Activated CD8-positive, alpha-beta memory T cell treated with anti-CD3 and anti-CD28 coated beads, Interleukin-2, amount 50 U/mL, for 24 hours (primary cell): ENCODE data around the gene ORAI2.
"Not testable (repeated sequence)": the region's sequence is repeated elsewhere in the genome, so short reads cannot be mapped to it uniquely, and the experiment has no call there.

Experiments used
- DNase-seq: peaks from one replicate; pipeline ENCODE4 v3.0.0-alpha.2; 2020; ENCODE audit errors: extremely low read depth

ORAI2 gene

GRCh38 chr7:102433219-102434038, at the start of gene ORAI2:
ORAI2 (plus strand) TSS chr7:102433575; CDS start chr7:102438957, 5,382 bp downstream.
- DNase-seq: peak; percentile 61

DNA sequence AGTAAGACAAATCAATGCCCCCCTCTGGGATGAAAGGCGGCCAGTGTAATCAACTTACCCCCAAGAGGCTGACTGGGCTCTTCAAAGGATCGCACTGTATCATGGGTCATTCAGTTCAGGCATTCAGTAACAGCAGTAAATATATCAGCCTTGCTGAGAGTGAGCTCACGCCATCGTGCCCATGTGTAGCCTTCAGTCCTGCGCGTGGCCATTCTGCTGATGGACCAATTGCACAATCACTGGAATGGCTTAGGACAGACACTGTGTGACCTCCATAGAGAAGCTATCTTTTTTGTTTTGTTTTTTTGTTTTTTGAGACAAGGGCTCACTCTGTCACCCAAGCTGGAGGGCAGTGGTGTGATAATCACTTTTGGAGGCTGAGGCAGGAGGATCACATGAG, 46.3 kb upstream of the ORAI2 start:
- no peak for DNase-seq

DNA sequence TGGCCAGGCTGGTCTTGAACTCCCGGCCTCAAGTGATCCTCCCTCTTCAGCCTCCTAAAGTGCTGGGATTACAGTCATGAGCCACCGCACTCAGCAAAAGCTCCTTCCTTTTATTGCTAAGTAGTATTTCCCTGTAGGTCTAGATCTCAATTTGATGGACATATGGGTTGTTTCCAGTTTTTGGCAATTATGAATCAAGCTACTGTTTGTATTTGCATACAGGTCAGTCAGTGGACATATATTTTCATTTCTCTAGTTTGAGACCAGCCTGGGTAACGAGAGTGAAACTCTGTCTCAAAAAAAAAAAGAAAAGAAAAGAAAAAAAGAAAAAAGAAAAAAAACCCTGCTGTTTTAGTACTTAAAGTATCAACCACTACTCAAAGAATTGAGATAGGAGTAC, 43.6 kb upstream of the ORAI2 start:
- DNase-seq: no peak

- no peak for DNase-seq
Observed at GRCh38 chr7:102390697-102391484, 42.5 kb upstream of the ORAI2 start.

DNA sequence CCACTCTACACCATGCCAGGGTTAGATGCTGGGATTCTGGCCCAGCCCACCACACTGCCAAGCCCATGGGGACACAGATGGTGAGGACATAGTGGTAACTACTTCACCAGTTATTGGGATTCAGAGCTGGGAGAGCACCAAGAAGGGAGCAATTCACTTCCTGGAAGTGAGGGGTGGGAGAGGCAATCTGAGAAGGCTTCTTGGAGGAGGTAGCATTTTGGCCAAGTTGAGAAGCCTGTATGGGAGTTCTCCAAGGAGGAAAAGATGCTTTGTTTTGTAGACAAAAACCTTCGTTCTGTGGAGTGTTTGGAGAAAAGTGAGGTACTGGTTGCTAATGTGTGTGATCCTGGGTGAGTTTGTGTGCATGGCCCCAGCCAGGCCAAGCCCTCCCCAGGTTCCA, 41.0 kb upstream of the ORAI2 start:
- DNase-seq: no peak

DNA sequence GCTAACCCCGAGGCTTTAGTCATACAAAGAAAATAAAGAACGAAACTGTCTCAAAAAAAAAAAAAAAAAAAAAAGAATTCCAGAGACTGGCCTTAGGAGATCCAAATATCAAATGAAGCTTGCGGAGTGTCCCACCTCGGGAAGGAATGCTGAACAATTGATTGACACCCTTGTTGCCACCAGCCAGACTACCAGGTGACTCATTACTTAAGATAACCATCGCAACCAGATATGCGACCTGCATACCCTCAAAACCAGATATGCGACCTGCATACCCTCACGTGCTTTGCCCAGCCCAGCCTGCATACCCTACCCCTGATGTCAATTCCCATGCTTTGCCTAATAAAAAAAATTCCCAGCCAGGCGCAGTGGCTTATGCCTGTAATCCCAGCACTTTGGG, 39.9 kb upstream of the ORAI2 start:
- DNase-seq: no peak

GRCh38 chr7:102395592-102395872, 37.8 kb upstream of the ORAI2 start:
- no peak for DNase-seq

- peak; percentile 68 for DNase-seq
Observed at GRCh38 chr7:102395873-102396709, 37.3 kb upstream of the ORAI2 start, which contains the start of gene PRKRIP1. PRKRIP1 (plus strand) TSS chr7:102396363; CDS start chr7:102396412, 49 bp downstream.

GRCh38 chr7:102396710-102397019, 36.7 kb upstream of the ORAI2 start:
- no peak for DNase-seq

GRCh38 chr7:102398543-102398942, 34.8 kb upstream of the ORAI2 start:
- no peak for DNase-seq

GRCh38 chr7:102400360-102400759, 33.0 kb upstream of the ORAI2 start:
- DNase-seq: no peak

DNA sequence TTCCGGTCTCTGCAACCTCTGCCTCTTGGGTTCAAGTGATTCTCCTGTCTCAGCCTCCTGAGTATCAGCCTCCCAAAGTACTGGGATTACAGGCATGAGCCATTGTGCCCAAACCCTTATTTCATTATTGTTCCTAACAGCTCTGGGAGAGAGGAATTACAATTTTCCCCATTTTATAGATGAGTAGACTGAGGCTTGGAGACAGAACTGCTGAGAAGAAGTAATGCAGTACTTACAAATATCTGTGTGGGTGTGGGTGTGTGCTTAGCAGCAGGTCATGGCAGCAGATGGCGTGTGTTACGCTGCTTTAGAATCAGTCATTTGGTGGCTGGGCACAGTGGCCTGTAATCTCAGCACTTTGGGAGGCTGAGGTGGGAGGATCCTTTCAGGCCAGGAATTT, 29.8 kb upstream of the ORAI2 start:
- DNase-seq: no peak

DNA sequence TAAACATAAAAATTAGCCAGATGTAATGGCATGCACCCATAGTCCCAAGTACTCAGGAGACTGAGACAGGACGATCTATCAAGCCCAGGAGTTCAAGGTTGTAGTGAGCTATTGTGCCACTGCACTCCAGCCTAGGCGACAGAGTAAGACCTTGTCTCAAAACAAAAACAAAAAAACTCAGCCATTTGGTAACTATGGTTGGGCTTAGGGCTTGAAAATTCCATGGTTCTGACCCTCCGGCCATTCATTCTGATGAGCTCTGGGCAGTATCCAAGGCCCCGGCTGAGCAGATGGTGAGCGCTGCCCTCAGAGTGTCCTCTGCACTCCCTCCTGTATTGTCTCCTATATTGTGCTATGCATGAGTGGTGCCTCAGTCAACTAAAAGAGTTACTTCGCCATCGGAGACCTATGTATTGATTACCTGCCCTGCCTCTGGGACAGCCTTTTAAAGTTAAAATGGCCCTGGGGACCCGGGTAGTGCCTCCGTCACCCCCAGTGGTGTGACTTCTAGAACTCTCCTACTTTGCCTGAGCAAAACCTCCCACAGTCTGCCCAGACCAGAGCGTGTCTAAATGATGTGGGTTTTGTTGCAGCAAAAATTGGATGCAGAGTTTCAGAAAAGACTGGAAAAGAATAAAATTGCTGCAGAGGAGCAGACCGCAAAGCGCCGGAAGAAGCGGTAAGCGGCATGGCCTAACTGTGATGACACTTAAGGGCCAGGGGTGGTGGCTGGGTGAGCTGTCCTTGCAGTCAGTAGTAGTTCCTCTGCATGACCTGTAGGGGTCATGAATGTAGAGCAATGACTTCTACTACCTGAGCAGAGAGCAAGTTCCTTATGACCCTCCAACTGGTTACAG, 29.1 kb upstream of the ORAI2 start:
- DNase-seq: no peak

- DNase-seq: not testable (repeated sequence)
Observed at GRCh38 chr7:102404862-102405188, 28.6 kb upstream of the ORAI2 start.

- DNase-seq: no peak
Observed at GRCh38 chr7:102407910-102408309, 25.5 kb upstream of the ORAI2 start.

DNA sequence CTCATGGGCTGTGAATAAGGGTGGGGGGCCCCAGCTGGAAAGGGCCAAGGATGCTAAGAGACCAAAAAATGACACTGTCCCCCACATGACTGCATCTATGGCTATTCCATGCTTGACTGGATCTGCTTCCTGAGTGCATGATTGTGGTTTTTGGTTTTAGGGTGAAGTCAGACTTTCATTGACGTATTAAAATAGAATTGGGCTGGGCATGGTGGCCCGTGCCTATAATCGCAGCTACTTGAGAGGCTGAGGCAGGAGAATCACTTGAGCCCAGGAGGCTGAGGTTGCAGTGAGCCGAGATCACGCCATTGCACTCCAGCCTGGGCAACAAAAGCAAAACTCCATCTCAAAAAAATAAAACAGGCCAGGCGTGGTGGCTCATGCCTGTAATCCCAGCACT, 24.8 kb upstream of the ORAI2 start:
- DNase-seq: not testable (repeated sequence)

GRCh38 chr7:102409340-102409739, 24.0 kb upstream of the ORAI2 start:
- no peak for DNase-seq

DNA sequence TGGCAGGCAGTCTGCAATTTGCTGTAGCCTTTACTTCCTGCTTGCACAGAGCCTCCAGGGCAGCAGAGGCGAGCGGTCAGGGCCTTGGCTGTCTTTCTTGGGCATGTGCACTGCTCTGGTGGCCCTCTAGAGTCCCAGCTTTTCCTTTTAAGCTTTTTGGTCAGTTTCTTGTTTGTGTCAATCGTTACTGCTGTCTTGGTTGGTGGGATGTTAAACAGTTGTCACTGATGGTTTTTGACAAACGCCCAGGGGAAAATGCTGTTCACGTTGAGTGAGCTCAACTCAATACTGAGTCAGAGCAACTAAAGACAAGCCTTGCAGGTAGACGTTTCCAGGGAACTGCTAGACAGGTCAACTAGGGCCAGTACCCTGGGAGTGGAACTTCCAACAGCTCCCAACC, 23.3 kb upstream of the ORAI2 start:
- DNase-seq: no peak

DNA sequence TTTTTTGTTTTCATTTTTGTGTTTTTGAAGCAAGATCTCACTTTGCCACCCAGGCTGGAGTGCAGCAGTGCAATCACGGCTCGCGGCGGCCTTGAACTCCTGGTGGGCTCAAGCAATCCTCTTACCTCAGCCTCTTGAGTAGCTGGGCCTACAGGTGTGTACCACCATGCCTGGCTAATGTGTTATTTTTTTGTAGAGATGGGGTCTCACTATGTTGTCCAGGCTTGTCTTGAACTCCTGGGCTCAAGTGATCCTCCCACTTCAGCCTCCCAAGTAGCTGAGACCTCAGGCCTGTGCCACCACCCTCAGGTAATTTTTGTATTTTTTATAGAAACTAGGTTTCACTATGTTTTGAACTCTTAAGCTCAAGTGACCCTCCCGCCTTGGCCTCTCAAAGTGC, 22.5 kb upstream of the ORAI2 start:
- no peak for DNase-seq

- no peak for DNase-seq
Observed at GRCh38 chr7:102412548-102412947, 20.8 kb upstream of the ORAI2 start.

GRCh38 chr7:102413091-102413490, 20.3 kb upstream of the ORAI2 start:
- no peak for DNase-seq

DNA sequence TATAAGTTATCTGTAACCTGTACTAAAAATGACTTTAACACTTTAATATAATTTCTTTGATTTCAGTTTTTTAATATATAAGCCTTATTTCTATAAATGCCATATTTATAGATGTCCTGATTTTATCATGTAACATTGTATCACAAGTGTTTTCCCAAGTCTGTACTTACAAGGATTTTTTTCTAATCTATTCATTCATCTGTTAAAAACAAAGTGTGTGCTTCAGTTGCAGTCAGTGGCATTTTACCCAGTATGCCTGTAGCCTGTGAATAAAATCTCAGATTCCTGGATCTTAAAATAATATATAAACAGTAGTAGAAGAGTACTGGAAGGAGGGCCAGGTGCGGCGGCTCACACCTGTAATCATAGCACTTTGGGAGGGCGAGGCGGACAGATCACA, 19.8 kb upstream of the ORAI2 start:
- no peak for DNase-seq
